Tibial artery (tissue), 4 donors: ENCODE data around the gene RSPH1.

Experiments
- DNase-seq, 2 donors: peaks; one replicate each; pipeline ENCODE4 v3.0.0-alpha.2; 2019
- H3K27ac ChIP-seq, 2 donors: fragments of 200-600 bp; sonication (generic) in 1 of 2; 1 replicate in 1 of 2; 2 replicates in 1 of 2; pipeline ENCODE4 v1.5.1; 2018 to 2019; ENCODE audit warnings: mild to moderate bottlenecking in 1 of 2
- H3K27me3 ChIP-seq, 2 donors: fragments of 200-600 bp; sonication (generic) in 1 of 2; one replicate each; pipeline versions ENCODE4 v1.5.1 to v1.6.0; 2016 to 2019
- H3K36me3 ChIP-seq, 3 donors: fragments of 200-600 bp; sonication (generic) in 2 of 3; one replicate each; pipeline ENCODE4 v1.5.1; 2016 to 2019; ENCODE audit warnings: mild to moderate bottlenecking in 2 of 3
- H3K4me1 ChIP-seq, 4 donors: fragments of 200-600 bp; sonication (generic) in 2 of 4; 1 replicate in 3 of 4; 2 replicates in 1 of 4; pipeline ENCODE4 v1.5.1; 2016 to 2019
- H3K4me3 ChIP-seq, 2 donors: fragments of 200-600 bp; sonication (generic) in 1 of 2; 1 replicate in 1 of 2; 2 replicates in 1 of 2; pipeline ENCODE4 v1.5.1; 2018 to 2019; ENCODE audit warnings: mild to moderate bottlenecking in 2 of 2
- H3K9me3 ChIP-seq, 3 donors: fragments of 200-600 bp; sonication (generic) in 1 of 3; one replicate each; pipeline ENCODE4 v1.5.1; 2016 to 2019
- CTCF ChIP-seq, 2 experiments: fragments of 200-600 bp in 1 of 2; fragments of 450-650 bp in 1 of 2; IDR thresholded peaks; one replicate each; pipeline ENCODE4 v1.5.1; 2017 to 2019; ENCODE audit warnings: antibody characterized with exemption in 2 of 2, mild to moderate bottlenecking in 1 of 2, moderate library complexity in 1 of 2
- intact Hi-C: fragments of 100-400 bp; cut with DNase I; formaldehyde crosslinking; loops from one replicate; pipeline ENCODE4 v1.15.0; 2023; ENCODE audit warnings: low total_unique reads

Gene RSPH1

GRCh38 chr21:42461185-42461520, 34.9 kb downstream of the RSPH1 start:
- no peak for DNase-seq
- no peak for TF ChIP-seq CTCF (IDR thresholded peaks at IDR 0.05)
- no peak overlapping the region for H3K27ac ChIP-seq
- no peak overlapping the region for H3K4me3 ChIP-seq
- H3K36me3 ChIP-seq = no peaks in the 10 kb centered on the region
- peaks cover 0 to 28% of the 10 kb centered on the region in 2 donors for H3K27me3 ChIP-seq
- no peaks in the 10 kb centered on the region for H3K9me3 ChIP-seq
- H3K4me1 ChIP-seq = no peaks in the 10 kb centered on the region
- intact Hi-C loops = no loop called here

GRCh38 chr21:42460391-42461184, 35.4 kb downstream of the RSPH1 start:
- intact Hi-C loops = no loop called here
- Histone ChIP-seq H3K27me3 (peaks cover 0 to 34% of the 10 kb centered on the region in 2 donors), H3K4me3 (no peak overlapping the region), H3K36me3 (no peaks in the 10 kb centered on the region), H3K4me1 (no peaks in the 10 kb centered on the region), H3K9me3 (no peaks in the 10 kb centered on the region), H3K27ac (no peak overlapping the region)
- no peak for TF ChIP-seq CTCF (IDR thresholded peaks at IDR 0.05)
- DNase-seq = peak in 1 of 2 donors; percentile 27

GRCh38 chr21:42459546-42460215, 36.3 kb downstream of the RSPH1 start:
- DNase-seq = peak in 1 of 2 donors; percentile 32
- H3K36me3 ChIP-seq = no peaks in the 10 kb centered on the region
- H3K4me3 ChIP-seq = no peak overlapping the region
- H3K27ac ChIP-seq = no peak overlapping the region
- no peaks in the 10 kb centered on the region for H3K9me3 ChIP-seq
- peaks cover 0 to 39% of the 10 kb centered on the region in 2 donors for H3K27me3 ChIP-seq
- no peak for TF ChIP-seq CTCF (IDR thresholded peaks at IDR 0.05)
- intact Hi-C loops = no loop called here
- H3K4me1 ChIP-seq = no peaks in the 10 kb centered on the region

GRCh38 chr21:42459082-42459460, 37.0 kb downstream of the RSPH1 start:
- Histone ChIP-seq H3K4me1 (no peaks in the 10 kb centered on the region), H3K36me3 (no peaks in the 10 kb centered on the region), H3K27me3 (peaks cover 0 to 45% of the 10 kb centered on the region in 2 donors), H3K9me3 (no peaks in the 10 kb centered on the region), H3K4me3 (no peak overlapping the region), H3K27ac (no peak overlapping the region)
- DNase-seq = no peak
- no peak for TF ChIP-seq CTCF (IDR thresholded peaks at IDR 0.05)
- intact Hi-C loops = no loop called here

- H3K9me3 ChIP-seq = no peaks in the 10 kb centered on the region
- H3K36me3 ChIP-seq = no peaks in the 10 kb centered on the region
- H3K4me3 ChIP-seq = no peak overlapping the region
- DNase-seq = no peak
- no peak for TF ChIP-seq CTCF (IDR thresholded peaks at IDR 0.05)
- H3K4me1 ChIP-seq = no peaks in the 10 kb centered on the region
- intact Hi-C loops = no loop called here
- peaks cover 0 to 61% of the 10 kb centered on the region in 2 donors for H3K27me3 ChIP-seq
- no peak overlapping the region for H3K27ac ChIP-seq
Observed at GRCh38 chr21:42456457-42456856, 39.6 kb downstream of the RSPH1 start.
